ENCODE data around the gene LDLRAD3.

LDLRAD3 gene

DNA sequence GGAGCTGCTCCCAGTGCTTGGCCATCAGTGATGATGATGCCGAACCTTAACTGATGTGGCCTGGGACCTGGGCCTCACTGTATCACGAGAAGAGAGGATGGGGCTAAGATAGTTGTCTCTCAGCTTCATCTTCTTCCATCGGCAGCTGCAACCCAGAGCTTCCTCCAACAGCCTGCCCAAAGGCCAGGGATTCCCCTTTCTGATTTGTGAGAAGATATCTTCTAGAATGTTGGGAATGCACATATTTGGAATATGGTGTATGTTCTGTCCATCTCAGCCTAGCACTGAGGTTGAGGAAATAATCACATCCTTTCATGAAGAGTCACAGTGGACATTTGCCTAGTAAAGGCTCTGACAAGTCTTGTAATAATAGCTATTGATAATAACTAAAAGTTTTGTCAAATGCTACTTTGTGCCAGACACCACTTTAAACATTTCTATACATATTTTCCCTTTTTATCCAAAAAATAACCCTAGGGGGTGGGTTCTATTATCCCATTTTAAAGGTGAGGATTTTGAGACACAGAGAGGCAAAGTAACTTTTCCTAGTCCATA lies 272.3 kb downstream of the LDLRAD3 start:
- no peak for DNase-seq

DNA sequence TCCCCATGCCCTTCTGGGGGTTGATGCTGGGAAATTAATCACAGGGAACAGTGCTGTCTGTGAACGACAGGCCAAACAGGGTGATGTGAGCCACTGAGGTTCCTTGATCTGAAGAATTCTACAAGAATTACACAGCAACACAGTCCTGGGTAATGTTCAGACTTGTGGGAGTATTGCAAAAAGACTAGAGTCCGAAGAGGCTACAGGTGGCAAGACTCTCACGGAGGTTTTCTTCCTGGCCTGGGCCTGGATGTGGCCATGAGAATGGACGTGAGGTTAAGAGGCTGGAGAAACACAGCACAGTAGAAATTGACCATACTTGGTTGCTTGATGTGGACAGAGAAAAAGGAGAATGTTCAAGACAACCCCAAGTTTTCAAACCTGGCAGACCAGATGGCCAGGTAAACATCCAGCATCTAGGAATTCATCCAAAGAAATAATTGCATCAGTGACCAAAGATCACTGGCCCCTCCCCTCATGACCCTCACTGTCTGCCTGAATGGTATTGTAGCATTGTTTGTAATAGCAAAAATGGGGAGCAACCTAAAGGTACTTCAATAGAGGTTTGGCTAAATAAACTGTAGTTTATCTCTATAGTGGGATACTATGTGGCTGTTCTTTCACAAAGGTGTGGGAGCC lies 274.5 kb downstream of the LDLRAD3 start:
- DNase-seq, result no peak

DNA sequence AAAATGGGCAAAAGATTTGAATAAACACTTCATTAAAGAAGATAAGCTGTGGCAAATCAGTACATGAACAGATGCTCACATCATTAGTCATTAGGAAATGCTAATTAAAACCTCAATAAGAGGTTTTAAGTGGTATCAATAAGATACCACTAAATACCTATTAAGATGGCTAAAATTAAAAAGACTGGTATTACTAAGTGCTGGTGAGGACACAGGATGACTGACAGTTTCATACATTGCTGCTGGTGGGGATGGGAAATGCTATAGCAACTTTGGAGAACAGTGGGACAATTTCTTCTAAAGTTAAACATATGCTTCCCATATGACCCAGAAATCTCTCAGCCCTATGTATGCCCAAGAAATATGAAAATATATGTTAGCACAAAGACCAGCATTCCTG lies 276.1 kb downstream of the LDLRAD3 start:
- no peak for DNase-seq

DNA sequence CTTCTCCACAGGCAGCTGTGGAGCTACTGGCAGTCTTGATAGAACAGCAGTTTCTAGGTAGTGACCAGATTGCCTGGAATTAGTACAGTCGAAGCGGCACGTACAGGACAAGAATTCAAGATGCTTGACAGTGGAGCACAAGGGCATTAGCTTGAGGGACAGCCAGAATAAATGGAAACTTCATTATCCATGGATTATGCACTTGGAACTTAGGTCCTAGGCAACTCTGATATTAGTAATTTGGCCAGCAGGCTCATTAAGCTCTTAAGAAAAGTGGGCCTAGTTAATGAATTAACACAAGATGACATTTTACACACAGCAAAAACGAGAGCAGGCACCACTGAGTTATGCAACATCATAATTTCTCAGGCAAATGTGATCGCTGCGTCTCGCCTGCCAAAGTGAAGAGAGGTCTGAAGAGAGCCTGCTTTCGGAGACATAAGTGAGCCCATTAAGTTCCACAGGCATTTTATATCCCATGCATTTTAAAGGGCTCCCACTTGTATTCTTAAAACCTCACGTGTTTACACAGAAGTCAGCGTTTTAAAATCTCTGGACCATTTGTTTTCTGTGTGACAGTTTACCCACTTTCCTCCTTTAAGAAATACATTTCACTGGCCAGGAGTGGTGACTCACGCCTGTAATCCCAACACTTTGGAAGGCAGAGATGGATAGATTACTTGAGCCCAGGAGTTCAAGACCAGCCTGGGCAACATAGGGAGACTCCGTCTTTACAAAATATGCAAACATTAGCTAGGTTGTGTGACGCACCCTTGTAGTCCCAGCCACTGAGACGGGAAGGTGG lies 279.2 kb downstream of the LDLRAD3 start:
- DNase-seq, result no peak

DNA sequence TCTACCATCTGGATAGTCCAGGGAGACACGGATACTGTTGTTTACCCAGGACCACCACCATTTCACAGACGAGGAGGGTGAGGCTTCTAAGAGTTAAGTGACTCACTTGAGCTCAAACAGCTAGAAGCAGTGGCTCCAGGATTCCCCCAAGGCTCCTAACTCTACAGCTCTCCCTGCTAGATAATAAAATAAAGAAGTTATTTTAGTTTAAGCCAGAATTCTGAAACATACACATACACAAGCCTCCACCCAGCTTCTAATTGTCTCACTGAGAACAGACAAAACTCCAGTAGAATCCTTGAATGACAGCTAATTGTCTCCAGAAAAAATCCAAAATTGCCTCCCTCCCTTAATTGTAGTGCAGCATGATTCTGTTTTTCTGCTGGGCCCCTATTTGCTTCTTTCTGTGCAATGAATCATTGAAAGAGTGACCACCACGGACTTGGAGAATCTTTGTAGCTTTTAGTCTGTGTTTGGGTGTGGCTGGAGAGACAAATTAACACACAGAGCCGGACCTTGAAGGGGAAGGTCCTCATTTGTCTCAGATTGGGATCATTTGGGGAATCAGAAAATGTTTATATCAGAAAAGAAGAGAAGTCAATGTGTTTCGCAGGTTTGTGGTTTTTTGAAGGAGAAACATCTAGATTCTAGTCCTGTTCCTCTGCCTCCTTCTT lies 280.5 kb downstream of the LDLRAD3 start:
- DNase-seq, result no peak

DNA sequence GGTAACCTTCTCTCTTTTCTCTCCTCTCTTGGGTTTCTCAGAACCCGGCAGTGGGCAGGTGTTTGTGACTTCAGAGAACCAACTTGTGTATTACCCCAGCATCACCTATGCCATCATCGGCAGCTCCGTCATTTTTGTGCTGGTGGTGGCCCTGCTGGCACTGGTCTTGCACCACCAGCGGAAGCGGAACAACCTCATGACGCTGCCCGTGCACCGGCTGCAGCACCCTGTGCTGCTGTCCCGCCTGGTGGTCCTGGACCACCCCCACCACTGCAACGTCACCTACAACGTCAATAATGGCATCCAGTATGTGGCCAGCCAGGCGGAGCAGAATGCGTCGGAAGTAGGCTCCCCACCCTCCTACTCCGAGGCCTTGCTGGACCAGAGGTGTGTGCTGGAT lies 283.2 kb downstream of the LDLRAD3 start:
- no peak for DNase-seq

DNA sequence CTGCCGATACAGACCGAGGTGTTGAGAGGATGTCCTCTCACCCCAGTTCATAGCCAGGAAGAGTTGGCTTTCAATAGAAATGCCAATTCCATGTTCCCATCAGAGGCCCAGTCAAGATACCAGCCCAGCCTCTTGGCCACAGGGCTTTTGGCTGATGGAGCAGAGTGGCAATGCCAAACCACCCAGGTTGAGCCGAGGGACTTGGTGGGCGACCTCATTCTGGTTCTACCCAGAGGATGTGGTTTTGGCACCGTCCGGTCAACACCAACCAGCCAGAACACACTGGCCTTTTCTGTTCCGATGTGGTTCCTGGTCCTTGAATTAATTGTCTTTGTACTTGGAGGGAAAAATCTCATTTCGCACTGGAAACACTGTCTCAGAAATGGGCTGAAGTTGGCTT lies 284.8 kb downstream of the LDLRAD3 start:
- DNase-seq, result no peak

DNA sequence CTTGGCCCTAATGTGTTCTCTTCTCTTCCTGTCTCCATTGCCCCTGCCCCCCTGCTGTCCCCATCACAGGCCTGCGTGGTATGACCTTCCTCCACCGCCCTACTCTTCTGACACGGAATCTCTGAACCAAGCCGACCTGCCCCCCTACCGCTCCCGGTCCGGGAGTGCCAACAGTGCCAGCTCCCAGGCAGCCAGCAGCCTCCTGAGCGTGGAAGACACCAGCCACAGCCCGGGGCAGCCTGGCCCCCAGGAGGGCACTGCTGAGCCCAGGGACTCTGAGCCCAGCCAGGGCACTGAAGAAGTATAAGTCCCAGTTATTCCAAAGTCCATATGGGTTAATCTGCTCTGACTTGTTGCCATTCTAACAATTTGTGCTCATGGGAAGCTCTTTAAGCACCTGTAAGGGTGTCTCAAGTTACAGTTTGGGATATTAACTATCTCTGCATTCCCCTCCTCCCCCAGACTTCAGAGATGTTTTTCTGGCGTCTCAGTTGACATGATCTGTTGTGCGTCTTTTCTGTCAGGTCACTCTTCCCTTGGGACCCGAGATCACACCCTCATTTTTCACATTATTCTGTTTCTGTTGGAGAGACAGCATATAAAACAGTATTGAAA lies 285.3 kb downstream of the LDLRAD3 start:
- DNase-seq, result no peak

DNA sequence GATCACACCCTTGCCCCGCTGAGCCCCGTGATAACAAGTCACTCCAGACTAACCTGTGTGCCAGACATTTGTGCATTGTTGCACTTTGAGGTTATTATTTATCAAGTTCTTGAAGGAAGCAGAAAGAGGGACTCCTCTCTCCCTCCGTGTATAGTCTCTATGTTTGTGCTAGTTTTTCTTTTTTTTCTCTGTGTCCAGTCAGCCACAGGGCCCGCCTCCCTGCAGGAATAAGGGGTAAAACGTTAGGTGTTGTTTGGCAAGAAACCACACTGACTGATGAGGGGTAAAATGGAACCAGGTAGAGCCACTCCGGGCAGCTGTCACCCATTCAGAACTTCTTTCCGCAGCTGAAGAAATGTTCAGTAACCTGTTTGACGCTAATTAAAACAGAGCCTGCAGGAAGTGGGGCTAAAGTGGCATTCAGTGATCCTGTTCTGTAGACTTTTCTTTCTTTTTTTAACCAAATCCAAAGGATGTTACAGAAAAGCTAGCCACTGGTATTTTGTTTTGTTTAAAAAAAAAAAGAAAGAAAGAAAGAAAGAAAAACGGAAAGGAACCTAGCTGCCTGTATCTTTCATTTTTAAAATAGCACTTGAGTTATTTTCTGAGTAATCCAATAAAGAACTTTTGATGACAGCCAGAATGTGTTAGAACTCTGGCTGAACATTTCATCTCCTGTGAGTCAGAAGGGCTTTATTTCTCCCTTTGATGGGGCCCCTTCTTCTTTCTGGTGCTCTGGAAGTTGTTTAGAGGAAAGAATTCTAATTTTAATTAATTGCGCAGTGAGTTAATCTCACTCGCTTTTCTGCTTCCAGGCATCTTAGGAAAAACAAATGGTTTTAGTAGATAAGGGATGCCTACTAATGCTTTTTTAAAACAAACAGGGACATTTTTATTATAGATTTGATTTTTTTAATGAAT lies 287.2 kb downstream of the LDLRAD3 start:
- no peak for DNase-seq

DNA sequence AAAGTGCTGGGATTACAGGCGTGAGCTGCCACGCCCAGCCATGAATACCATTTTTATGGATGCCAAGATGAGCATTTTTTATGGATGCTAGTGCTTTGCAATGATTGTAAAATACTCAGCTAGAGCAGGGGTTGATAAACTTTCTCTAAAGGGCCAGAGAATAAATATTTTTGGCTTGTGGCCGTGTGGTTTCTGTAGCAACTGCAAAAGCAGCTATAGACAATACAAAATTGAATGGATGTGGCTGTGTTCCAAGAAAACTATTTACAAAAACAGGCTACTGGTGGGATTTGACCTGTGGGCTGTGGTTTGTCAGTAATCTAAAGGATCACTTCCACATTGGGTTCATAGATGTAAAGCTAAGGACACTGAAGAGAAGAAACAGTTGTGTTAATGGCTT lies 289.3 kb downstream of the LDLRAD3 start:
- no peak for DNase-seq

DNA sequence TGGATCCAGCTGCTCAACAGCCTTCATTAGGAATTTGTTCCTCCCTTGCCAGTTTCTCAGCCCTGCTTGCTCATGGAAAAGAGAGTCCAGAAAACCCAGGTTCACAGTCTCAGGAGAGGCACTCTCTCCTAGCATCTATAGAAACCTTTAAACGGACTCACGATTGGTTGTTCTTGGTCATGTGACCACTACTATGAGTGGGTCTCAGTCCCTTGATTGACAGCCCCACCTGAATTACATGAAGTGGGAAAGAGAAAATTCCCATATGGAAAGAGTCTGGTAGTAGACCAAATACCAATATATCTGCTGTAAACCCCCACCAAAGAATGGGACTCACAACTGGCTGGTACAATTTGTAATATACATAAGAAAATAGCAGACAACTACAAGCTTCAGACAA lies 291.0 kb downstream of the LDLRAD3 start:
- no peak for DNase-seq

DNA sequence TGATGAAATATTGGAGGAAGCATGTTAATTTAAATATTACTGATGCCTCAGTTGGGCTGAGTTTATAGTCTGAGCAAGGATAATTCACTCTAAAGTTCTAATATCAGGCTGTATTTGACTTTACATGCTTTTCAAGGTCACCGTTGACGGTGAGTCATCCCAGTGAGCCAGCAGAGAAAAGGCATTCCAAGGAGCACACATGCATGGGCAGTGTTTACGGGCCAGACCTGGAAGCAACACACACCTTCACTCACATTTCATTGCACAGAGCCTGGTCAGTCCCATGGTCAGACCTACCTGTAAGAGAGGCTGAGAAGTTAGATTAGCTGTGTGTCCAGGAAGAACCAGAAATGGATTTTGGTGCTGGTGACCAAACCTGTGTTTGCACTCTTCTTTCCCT lies 291.9 kb downstream of the LDLRAD3 start:
- no peak for DNase-seq

DNA sequence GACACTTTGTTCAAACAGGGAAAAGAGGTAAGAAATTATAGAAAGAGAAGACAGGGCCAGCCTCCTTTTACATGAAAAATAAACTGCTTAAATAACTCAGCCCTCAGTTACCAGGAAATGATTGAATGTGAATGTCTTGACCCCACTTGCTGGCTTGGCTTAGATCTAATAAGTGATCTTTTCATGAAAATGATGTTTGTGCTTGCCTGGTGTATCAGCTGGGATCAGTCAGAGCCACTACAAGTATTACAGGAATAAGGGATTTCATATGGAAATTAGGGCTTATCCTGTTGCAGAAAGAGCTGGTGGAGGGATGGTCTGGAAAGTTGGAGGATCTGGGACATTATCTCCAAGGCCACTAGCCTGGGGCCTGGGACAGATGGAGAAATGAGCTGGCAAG lies 293.5 kb downstream of the LDLRAD3 start:
- DNase-seq, result no peak

DNA sequence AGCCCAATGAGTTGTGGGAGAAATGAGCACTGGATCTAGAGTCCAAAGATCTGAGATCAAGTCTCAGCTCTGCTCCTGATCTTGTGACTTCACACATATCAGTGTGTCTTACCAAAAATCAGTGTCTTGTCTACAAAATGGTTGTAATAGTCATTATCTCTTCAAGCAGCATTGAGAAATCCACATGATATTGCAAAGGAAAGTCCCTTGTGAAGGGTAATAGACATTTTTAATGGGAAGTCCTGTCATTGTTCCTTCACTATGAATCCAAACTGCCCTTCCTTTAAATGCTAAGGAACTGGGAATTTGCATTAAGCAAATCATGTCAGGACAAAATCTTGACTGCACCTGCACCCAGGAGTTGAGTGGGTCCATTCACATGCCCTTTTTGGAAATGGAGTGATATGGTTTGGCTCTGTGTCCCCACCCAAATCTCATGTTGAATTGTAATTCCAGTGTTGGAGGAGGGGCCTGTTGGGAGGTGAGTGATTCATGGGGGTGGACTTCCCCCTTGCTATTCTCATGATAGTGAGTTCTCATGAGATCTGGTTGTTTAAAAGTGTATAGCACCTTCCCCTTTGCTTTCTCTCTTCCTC lies 294.3 kb downstream of the LDLRAD3 start:
- no peak for DNase-seq

DNA sequence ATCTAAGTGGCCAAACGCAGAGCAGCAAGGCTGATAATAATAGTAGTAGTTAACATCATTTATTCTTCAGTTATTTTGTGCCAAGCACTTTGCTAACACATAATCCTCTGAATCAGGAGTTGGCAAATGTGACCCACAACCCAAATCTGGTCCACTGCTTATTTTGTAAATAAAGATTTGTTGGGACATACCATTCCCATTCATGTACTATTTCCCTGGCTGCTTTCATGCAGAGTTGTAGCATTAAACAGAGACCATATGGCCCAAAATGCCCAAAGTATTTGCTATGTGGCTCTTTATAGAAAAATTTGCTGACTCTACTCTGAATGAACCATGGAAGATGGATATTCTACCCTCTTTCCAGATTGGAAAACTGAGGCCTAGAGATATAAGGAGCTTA lies 295.0 kb downstream of the LDLRAD3 start:
- no peak for DNase-seq

DNA sequence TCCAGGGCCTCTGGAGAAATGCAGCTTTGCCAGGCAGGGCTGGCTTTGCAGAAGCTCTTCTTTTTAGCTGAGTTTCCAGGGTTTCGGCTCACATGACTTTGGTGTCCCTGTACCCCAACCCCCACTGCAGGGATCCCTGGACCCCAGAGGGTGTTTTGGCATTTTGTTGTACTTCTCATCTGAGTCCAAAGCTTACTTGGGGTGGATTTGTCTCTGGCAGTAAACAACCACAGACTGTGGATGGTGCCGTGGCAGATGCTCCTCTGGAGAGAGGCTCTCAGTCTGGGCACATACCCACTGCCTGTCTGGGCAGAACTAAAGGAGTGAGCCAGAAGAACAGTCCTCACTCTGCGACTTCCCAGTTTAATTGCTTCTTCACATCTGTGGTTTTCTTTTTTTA lies 295.8 kb downstream of the LDLRAD3 start:
- DNase-seq, result no peak

DNA sequence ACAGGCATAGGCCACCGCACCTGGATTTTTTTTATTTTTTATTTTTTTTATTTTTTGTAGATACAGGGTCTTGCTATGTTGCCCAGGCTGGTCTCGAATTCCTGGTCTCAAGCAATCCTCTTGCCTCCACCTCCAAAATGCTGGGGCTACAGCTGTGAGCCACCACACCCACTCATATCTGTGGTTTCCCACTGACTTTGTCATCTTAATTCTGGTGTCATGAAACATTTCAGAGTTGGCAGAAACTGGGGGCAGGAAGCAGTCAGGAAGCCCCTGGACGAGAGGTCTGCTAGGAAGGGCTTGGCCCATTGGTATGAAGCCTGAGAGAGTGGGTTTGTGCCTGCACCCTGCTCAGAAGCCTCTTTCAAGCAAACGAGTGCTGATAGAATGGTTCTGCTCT lies 296.3 kb downstream of the LDLRAD3 start:
- no peak for DNase-seq

DNA sequence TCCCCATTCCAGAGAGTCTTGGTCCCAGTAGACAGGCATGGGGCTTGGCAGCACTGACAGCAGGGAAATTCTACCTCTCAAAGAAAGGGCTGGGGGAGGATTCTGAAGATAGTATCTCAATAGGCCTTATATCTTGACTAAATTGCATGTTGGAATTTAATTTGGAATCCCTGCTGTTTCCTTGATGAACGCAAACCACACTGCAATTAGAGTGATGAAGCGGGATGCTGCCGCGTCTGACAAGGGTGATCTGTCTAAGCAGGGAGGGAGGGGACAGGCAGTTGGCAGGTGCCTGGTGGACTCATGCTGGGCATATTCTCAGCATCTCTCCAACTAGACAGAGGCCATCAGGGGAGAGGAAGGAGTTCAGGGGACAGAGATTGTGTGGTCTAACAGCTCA lies 296.9 kb downstream of the LDLRAD3 start:
- DNase-seq, result no peak

DNA sequence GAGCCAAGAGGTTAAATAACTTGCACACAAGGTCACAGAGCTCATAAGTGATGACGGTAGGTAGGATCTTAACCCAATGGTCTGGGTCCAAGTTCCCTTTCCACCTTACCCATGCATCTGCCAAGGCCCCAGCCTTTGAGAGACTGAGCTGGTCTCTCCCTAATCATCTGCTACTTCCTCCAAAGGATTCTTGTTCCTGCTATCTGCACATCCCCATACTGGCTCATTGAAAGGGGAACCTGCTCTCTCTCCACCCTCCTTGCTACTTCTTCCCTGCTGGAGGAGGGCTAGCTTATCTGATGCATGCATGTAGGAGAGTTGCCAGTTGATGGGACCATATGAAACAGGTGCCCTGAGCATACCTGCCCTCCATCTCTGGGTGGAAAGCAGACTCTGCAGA lies 297.6 kb downstream of the LDLRAD3 start:
- DNase-seq, result no peak

DNA sequence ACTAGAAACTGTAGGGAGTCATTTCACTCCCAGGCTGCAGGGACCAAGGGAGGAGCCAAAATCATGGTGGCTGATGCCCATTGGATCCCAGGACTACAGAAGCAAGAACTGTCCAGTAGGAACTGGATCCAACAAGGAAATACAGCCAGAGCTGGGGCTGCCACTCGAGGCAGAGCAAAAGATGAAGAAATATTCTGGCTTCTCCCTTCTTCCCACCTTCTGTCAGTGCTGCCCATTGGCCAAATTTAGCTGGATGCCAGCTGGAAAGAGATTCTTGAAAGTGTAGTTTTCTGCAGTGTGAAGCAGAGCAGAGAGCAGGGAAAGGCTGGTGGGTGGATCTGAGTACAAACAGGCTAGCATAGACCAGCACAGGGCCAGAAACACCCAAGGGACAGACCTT lies 299.8 kb downstream of the LDLRAD3 start:
- no peak for DNase-seq

DNA sequence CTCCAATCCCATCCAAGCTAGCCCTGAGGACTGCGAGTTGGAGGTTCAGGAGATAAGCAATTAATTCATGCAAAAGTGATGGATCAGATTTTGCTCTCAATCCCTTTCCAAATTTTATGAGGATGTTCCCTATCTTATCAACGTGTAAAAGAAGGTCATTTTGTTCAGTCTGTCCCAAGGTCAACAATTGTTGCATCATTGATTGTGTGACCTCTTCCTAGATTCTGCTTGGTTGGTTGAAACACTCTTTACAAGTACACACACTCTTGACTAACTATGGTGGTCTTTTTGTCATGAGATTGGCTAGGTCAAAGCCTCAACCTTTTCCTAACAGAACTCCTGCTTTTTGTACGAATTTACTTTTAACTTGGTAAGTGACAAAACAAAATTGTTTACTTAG lies 303.6 kb downstream of the LDLRAD3 start:
- DNase-seq, result no peak

DNA sequence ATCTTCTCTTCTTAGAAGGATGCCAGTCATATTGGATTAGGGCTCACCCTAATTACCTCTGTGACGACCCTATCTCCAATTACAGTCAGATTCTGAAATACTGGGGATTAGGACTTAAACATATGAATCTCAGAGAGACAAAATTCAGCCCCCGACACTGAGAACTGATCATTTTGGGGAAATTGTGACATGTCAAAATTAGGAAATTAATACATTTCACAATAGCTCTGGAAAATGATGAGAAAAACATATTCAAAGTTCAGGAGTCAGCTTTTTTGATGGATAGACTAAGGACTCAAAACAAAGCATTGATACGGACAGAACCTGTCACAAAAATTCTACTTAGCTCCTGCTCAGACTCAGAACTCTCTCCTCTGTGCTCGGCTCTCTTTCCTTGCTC lies 304.6 kb downstream of the LDLRAD3 start:
- DNase-seq, result no peak
